Left lung (tissue), 10 donors: Measurements from ENCODE around the gene RMDN3. TPM values are rescaled to one million over a fixed set of nuclear protein-coding genes. Genes with fewer than 3 reads are reported as not detected.

Source experiments
- ATAC-seq: fragments of 200-7000 bp; cut with Tn5 transposase; one replicate; pipeline ENCODE4 v1.9.1; 2020; ENCODE audit warnings: moderate library complexity
- DNase-seq, 4 donors: peaks; one replicate each; pipeline ENCODE4 v3.0.0-alpha.2; 2013 to 2020
- H3K27ac ChIP-seq, 2 donors: fragments of 200-600 bp; sonication (generic) in 1 of 2; one replicate each; pipeline versions ENCODE4 v1.5.0 to v1.8.0; 2020 to 2021
- H3K27me3 ChIP-seq, 2 donors: fragments of 200-600 bp; sonication (generic) in 1 of 2; one replicate each; pipeline versions ENCODE4 v1.5.0 to v1.8.0; 2020 to 2021
- H3K36me3 ChIP-seq, 2 donors: fragments of 200-600 bp; sonication (generic) in 1 of 2; one replicate each; pipeline versions ENCODE4 v1.5.0 to v1.8.0; 2020 to 2021
- H3K4me1 ChIP-seq, 2 donors: fragments of 200-600 bp; one replicate each; pipeline ENCODE4 v1.8.0; 2021
- H3K4me3 ChIP-seq, 2 donors: fragments of 200-600 bp; sonication (generic) in 1 of 2; one replicate each; pipeline versions ENCODE4 v1.5.0 to v1.8.0; 2020 to 2021; ENCODE audit warnings: mild to moderate bottlenecking in 1 of 2
- H3K9me3 ChIP-seq, 2 donors: fragments of 200-600 bp; sonication (generic) in 1 of 2; one replicate each; pipeline versions ENCODE4 v1.5.0 to v1.8.0; 2020 to 2021
- CTCF ChIP-seq, 2 donors: fragments of 200-600 bp; sonication (generic) in 1 of 2; IDR thresholded peaks; one replicate each; pipeline versions ENCODE4 v1.5.0 to v1.8.0; 2021; ENCODE audit warnings: antibody characterized with exemption in 2 of 2
- intact Hi-C, 2 donors: fragments of 100-400 bp; cut with DNase I; formaldehyde crosslinking; loops; one replicate each; pipeline versions ENCODE4 v1.11.2 to v1.14.2; 2022
- polyA plus RNA-seq, 6 donors: library from polyadenylated mRNA; unstranded; fragments of 120-200 nt; gene quantifications; one replicate each; pipeline ENCODE4 v1.2.1, GENCODE V29; 2013; ENCODE audit not compliant: insufficient read length in 6 of 6
- total RNA-seq, 2 donors: library from RNA; stranded (reverse); fragmentation: NEBNext Ultra II Directional; extraction: Animal tissue kit (Norgen Biotek cat#: 25700); gene quantifications; one replicate each; pipeline ENCODE4 v1.2.1, GENCODE V29; 2021
- donor health status: DM: no; HTN: yes; CAD: no.
- donor health status: DM: no; HTN: no; CAD: no.

The RMDN3 gene
- total and polyA plus RNA-seq, 8 donors: 30.8 to 83.1 (median 36.0) TPM

GRCh38 chr15:40736575-40736974 lies 18.5 kb downstream of the RMDN3 start:
- H3K36me3 ChIP-seq: peaks cover 0 to 100% of the 10 kb centered on the region in 2 donors

GRCh38 chr15:40731034-40731433 lies 24.0 kb downstream of the RMDN3 start:
- Histone ChIP-seq H3K27ac (no peak overlapping the region), H3K9me3 (no peaks in the 10 kb centered on the region), H3K4me3 (no peak overlapping the region), H3K36me3 (peaks cover 0 to 65% of the 10 kb centered on the region in 2 donors), H3K27me3 (no peaks in the 10 kb centered on the region), H3K4me1 (no peaks in the 10 kb centered on the region)
- TF ChIP-seq CTCF (IDR thresholded peaks at IDR 0.05): no peak
- intact Hi-C loops: no loop called here
- DNase-seq (no peak), ATAC-seq (no peak)

More at GRCh38 chr15:40736575-40736974, 18.5 kb downstream of the RMDN3 start:
- Histone ChIP-seq H3K27ac (no peak overlapping the region), H3K9me3 (no peaks in the 10 kb centered on the region), H3K4me1 (no peaks in the 10 kb centered on the region), H3K4me3 (no peak overlapping the region), H3K27me3 (no peaks in the 10 kb centered on the region)
- no peak for TF ChIP-seq CTCF (IDR thresholded peaks at IDR 0.05)
- no peak for DNase-seq
- ATAC-seq: no peak
- intact Hi-C loops: no loop called here

- DNase-seq (no peak), ATAC-seq (no peak)
- no peak overlapping the region for H3K27ac ChIP-seq
- no peaks in the 10 kb centered on the region for H3K9me3 ChIP-seq
- H3K4me1 ChIP-seq: no peaks in the 10 kb centered on the region
- H3K27me3 ChIP-seq: no peaks in the 10 kb centered on the region
- no peak overlapping the region for H3K4me3 ChIP-seq
- no peak for TF ChIP-seq CTCF (IDR thresholded peaks at IDR 0.05)
- H3K36me3 ChIP-seq: peaks cover 0 to 6% of the 10 kb centered on the region in 2 donors
- intact Hi-C loops: no loop called here
These were observed 31.1 kb downstream of the RMDN3 start for GRCh38 chr15:40723919-40724318.

GRCh38 chr15:40722934-40723333 lies 32.1 kb downstream of the RMDN3 start:
- no peak overlapping the region for H3K27ac ChIP-seq
- ATAC-seq: no peak
- TF ChIP-seq CTCF (IDR thresholded peaks at IDR 0.05): no peak
- no peak for DNase-seq
- intact Hi-C loops: no loop called here
- no peaks in the 10 kb centered on the region for H3K4me1 ChIP-seq
- no peak overlapping the region for H3K4me3 ChIP-seq
- peaks cover 0 to 8% of the 10 kb centered on the region in 2 donors for H3K36me3 ChIP-seq
- H3K9me3 ChIP-seq: no peaks in the 10 kb centered on the region
- no peaks in the 10 kb centered on the region for H3K27me3 ChIP-seq

GRCh38 chr15:40722354-40722753 lies 32.7 kb downstream of the RMDN3 start:
- no peak for ATAC-seq
- TF ChIP-seq CTCF (IDR thresholded peaks at IDR 0.05): no peak
- no peak for DNase-seq

More at GRCh38 chr15:40722354-40722753, 32.7 kb downstream of the RMDN3 start:
- intact Hi-C loops: no loop called here
- Histone ChIP-seq H3K9me3 (no peaks in the 10 kb centered on the region), H3K4me3 (no peak overlapping the region), H3K36me3 (peaks cover 0 to 8% of the 10 kb centered on the region in 2 donors), H3K27ac (no peak overlapping the region), H3K4me1 (no peaks in the 10 kb centered on the region), H3K27me3 (no peaks in the 10 kb centered on the region)
